ENCODE results near the gene ADK.

The ADK gene

GRCh38 chr10:74672430-74673165, 521.6 kb downstream of the ADK start:
- DNase-seq (ENCODE audit: low read depth in 2 of 2), result no peak

GRCh38 chr10:74674927-74675326, 523.9 kb downstream of the ADK start:
- no peak for DNase-seq (ENCODE audit: low read depth in 2 of 2)

- DNase-seq (ENCODE audit: low read depth in 2 of 2), result no peak
Observed at GRCh38 chr10:74675484-74675883, 524.5 kb downstream of the ADK start.

- DNase-seq (ENCODE audit: low read depth in 2 of 2), result no peak
Observed at GRCh38 chr10:74677951-74678350, 526.9 kb downstream of the ADK start.

GRCh38 chr10:74681917-74682627, 531.1 kb downstream of the ADK start:
- DNase-seq (ENCODE audit: low read depth in 2 of 2), result peak in 1 of 2 experiments; percentile 3

- no peak for DNase-seq (ENCODE audit: low read depth in 2 of 2)
Observed at GRCh38 chr10:74683067-74683466, 532.0 kb downstream of the ADK start.

- no peak for DNase-seq (ENCODE audit: low read depth in 2 of 2)
Observed at GRCh38 chr10:74683621-74684364, 532.8 kb downstream of the ADK start.

- DNase-seq (ENCODE audit: low read depth in 2 of 2), result no peak
Observed at GRCh38 chr10:74684462-74684861, 533.4 kb downstream of the ADK start.

- DNase-seq (ENCODE audit: low read depth in 2 of 2), result no peak
Observed at GRCh38 chr10:74685564-74685963, 534.5 kb downstream of the ADK start.

GRCh38 chr10:74690393-74690792, 539.4 kb downstream of the ADK start:
- no peak for DNase-seq (ENCODE audit: low read depth in 2 of 2)

- no peak for DNase-seq (ENCODE audit: low read depth in 2 of 2)
Observed at GRCh38 chr10:74691164-74691563, 540.1 kb downstream of the ADK start.

GRCh38 chr10:74704629-74705357, 553.8 kb downstream of the ADK start:
- peak in 1 of 2 experiments; percentile 17 for DNase-seq (ENCODE audit: low read depth in 2 of 2)

- DNase-seq (ENCODE audit: low read depth in 2 of 2), result no peak
Observed at GRCh38 chr10:74705358-74705980, 554.4 kb downstream of the ADK start.

- no peak for DNase-seq (ENCODE audit: low read depth in 2 of 2)
Observed at GRCh38 chr10:74706966-74707365, 555.9 kb downstream of the ADK start.

GRCh38 chr10:74708246-74708645, 557.2 kb downstream of the ADK start:
- DNase-seq (ENCODE audit: low read depth in 2 of 2), result no peak

- DNase-seq (ENCODE audit: low read depth in 2 of 2), result no peak
Observed at GRCh38 chr10:74718208-74718607, 567.2 kb downstream of the ADK start.

GRCh38 chr10:74728225-74728624, 577.2 kb downstream of the ADK start:
- no peak for DNase-seq (ENCODE audit: low read depth in 2 of 2)

GRCh38 chr10:74730246-74730645, 579.2 kb downstream of the ADK start:
- no peak for DNase-seq (ENCODE audit: low read depth in 2 of 2)

GRCh38 chr10:74733612-74734011, 582.6 kb downstream of the ADK start:
- DNase-seq (ENCODE audit: low read depth in 2 of 2), result no peak

- DNase-seq (ENCODE audit: low read depth in 2 of 2), result no peak
Observed at GRCh38 chr10:74736029-74736428, 585.0 kb downstream of the ADK start.

- no peak for DNase-seq (ENCODE audit: low read depth in 2 of 2)
Observed at GRCh38 chr10:74738052-74738451, 587.0 kb downstream of the ADK start.
